PC-3 (cell line): Measurements from ENCODE around the gene CHM.

ENCODE experiments used
- EZH2phosphoT487 ChIP-seq: fragments of 300-600 bp; sonication (generic); IDR thresholded peaks from 2 replicates; pipeline ENCODE4 v1.6.1; 2018; ENCODE audit warnings: mild to moderate bottlenecking, antibody characterized with exemption, low read length, borderline replicate concordance
- TF ChIP-seq, protein P1 (sequence below): fragments of 300-600 bp; sonication (generic); conservative IDR thresholded peaks from 2 replicates; pipeline ENCODE4 v1.5.1; 2017; ENCODE audit warnings: antibody characterized with exemption, low read depth, mild to moderate bottlenecking, low read length

DNA sequence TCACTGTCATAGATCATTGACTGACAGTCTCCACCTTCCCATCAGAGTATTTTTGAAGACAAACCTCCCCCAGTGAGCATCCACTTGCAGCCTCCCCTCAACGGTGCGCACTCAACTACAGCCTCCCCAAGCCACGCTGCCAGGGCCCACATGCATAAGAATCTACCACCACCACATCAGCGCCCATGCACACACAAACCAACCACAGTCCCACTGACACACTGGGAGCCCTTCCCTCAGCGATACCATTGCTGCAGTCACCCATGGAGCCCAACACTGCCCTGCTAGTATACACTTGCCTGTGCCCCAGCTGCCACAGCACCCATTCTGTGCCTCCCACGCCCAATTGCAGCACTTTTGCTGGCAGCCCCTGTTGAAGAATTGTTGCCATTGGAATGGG lies 132.9 kb downstream of the CHM start:
- TF ChIP-seq, protein P1, sequence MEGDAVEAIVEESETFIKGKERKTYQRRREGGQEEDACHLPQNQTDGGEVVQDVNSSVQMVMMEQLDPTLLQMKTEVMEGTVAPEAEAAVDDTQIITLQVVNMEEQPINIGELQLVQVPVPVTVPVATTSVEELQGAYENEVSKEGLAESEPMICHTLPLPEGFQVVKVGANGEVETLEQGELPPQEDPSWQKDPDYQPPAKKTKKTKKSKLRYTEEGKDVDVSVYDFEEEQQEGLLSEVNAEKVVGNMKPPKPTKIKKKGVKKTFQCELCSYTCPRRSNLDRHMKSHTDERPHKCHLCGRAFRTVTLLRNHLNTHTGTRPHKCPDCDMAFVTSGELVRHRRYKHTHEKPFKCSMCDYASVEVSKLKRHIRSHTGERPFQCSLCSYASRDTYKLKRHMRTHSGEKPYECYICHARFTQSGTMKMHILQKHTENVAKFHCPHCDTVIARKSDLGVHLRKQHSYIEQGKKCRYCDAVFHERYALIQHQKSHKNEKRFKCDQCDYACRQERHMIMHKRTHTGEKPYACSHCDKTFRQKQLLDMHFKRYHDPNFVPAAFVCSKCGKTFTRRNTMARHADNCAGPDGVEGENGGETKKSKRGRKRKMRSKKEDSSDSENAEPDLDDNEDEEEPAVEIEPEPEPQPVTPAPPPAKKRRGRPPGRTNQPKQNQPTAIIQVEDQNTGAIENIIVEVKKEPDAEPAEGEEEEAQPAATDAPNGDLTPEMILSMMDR: no peak
- no peak for TF ChIP-seq EZH2phosphoT487
